ENCODE measurements around the gene COL4A6. TPM values are rescaled to one million over a fixed set of nuclear protein-coding genes. Genes with fewer than 3 reads are reported as not detected.

Gene COL4A6
- total and polyA plus RNA-seq, 8 donors = 1.2 to 17.5 (median 14.2) TPM

DNA sequence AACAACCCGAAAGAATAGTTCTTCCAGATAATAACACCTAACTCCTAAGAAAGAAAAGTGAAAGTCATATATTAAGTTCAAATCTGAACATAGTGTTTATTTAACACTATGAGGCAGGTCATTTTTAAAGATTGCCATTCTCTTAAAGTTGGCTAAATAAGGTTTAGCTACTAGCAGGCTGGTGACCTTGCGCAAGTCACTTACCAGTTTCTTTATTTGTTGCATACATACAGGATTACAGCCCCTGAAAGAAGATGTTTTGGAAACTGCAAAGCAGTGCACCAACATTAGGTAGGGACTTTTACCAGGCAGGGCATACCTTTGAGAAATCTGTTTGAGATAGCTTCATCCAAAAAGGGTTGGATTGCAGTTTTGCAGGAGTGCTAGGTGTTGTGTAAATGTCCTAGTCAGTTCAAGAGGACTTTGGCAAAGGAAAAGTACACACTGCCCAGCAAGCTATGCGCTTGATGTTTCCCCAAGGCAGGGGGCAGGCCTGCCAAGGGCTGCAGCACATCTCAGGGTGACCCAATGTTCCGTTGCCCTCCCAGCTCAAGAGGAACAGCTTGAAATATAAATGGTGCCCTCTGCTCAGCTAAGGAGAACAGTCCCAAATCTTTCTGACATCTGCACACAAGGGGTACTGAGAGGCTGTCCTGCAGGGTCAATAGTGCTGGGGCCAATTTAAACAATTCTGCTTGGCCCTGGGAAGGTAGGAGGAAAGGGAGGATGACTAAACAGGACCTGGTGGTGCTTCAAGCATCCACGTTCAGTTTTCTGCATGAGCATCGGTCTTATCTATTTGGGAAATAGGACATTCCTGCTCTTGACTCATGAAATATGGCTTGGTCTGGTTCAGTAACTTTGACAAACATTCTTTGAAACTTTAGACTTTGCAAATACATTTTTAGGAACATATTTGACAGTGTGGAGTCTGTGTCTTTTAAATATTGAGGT, 130.8 kb downstream of the COL4A6 start:
- no peak overlapping the region for H3K4me3 ChIP-seq
- intact Hi-C loops (cut with DNase I) = no loop called here
- peak in 2 of 4 donors; percentile 17 to 39 for DNase-seq
- H3K27me3 ChIP-seq = peaks cover 0 to 7% of the 10 kb centered on the region in 2 donors
- H3K9me3 ChIP-seq = no peaks in the 10 kb centered on the region
- H3K4me1 ChIP-seq = no peaks in the 10 kb centered on the region
- no peaks in the 10 kb centered on the region for H3K36me3 ChIP-seq
- no peak overlapping the region for H3K27ac ChIP-seq
- ATAC-seq = peak; percentile 93
- TF ChIP-seq, protein P1, sequence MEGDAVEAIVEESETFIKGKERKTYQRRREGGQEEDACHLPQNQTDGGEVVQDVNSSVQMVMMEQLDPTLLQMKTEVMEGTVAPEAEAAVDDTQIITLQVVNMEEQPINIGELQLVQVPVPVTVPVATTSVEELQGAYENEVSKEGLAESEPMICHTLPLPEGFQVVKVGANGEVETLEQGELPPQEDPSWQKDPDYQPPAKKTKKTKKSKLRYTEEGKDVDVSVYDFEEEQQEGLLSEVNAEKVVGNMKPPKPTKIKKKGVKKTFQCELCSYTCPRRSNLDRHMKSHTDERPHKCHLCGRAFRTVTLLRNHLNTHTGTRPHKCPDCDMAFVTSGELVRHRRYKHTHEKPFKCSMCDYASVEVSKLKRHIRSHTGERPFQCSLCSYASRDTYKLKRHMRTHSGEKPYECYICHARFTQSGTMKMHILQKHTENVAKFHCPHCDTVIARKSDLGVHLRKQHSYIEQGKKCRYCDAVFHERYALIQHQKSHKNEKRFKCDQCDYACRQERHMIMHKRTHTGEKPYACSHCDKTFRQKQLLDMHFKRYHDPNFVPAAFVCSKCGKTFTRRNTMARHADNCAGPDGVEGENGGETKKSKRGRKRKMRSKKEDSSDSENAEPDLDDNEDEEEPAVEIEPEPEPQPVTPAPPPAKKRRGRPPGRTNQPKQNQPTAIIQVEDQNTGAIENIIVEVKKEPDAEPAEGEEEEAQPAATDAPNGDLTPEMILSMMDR (IDR thresholded peaks at IDR 0.05) = no peak

DNA sequence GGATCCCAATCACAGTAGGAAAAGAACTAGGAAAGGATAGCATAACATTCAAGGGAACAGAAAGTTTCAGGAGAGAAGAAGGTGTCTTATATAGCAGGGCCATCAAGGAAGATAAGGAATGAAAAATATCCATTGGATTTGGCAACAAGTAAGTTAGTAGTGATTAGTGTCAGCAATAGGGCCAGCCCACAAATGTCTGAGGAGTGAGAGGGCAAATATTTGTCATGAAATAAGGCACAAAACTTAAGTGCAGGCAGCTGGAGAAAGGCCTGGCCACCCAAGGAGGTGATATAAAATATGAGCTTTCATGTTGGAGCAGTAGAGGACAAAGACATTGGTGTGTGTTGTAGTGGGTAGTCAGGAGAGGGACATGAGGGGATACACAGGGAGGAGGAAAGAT, 132.1 kb downstream of the COL4A6 start:
- H3K27me3 ChIP-seq = peaks cover 0 to 7% of the 10 kb centered on the region in 2 donors
- no peaks in the 10 kb centered on the region for H3K9me3 ChIP-seq
- H3K27ac ChIP-seq = no peak overlapping the region
- no peaks in the 10 kb centered on the region for H3K36me3 ChIP-seq
- intact Hi-C loops (cut with DNase I) = no loop called here
- ATAC-seq = peak; percentile 14
- no peak for DNase-seq
- TF ChIP-seq, protein P1 (IDR thresholded peaks at IDR 0.05) = no peak
- H3K4me1 ChIP-seq = no peaks in the 10 kb centered on the region
- H3K4me3 ChIP-seq = no peak overlapping the region

- ATAC-seq = no peak
- Histone ChIP-seq H3K36me3 (no peaks in the 10 kb centered on the region), H3K27ac (no peak overlapping the region), H3K4me3 (no peak overlapping the region), H3K27me3 (peaks cover 0 to 7% of the 10 kb centered on the region in 2 donors), H3K9me3 (no peaks in the 10 kb centered on the region), H3K4me1 (no peaks in the 10 kb centered on the region)
- TF ChIP-seq, protein P1 (IDR thresholded peaks at IDR 0.05) = no peak
- no peak for DNase-seq
- intact Hi-C loops (cut with DNase I) = no loop called here
Measured at GRCh38 chrX:108304757-108305156, 133.5 kb downstream of the COL4A6 start.

DNA sequence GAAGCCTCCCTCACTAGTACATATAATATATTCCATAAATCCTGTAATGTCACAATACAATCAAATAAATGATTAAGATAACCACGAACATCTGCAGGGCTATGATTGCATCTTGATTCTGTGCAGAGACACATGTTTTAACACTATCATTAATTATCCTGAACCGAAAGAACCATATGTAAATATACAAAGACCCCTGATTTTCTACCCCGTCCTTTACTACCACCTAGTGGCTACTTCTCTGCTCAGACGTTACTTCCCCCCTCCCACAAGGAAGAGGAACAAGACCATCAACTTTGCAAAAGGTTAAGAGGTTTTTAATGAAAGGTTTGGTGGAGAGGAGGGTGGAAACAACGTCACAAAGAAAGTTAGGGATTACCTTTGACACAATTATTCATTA, 134.0 kb downstream of the COL4A6 start:
- Histone ChIP-seq H3K9me3 (no peaks in the 10 kb centered on the region), H3K4me3 (no peak overlapping the region), H3K27ac (no peak overlapping the region), H3K36me3 (no peaks in the 10 kb centered on the region), H3K4me1 (no peaks in the 10 kb centered on the region), H3K27me3 (peaks cover 0 to 6% of the 10 kb centered on the region in 2 donors)
- peak in 1 of 4 donors; percentile 46 for DNase-seq
- TF ChIP-seq, protein P1 (IDR thresholded peaks at IDR 0.05) = no peak
- intact Hi-C loops (cut with DNase I) = no loop called here
- peak; percentile 29 for ATAC-seq

GRCh38 chrX:108303682-108304081, 134.5 kb downstream of the COL4A6 start:
- Histone ChIP-seq H3K4me3 (no peak overlapping the region), H3K4me1 (no peaks in the 10 kb centered on the region), H3K9me3 (no peaks in the 10 kb centered on the region), H3K27ac (no peak overlapping the region), H3K27me3 (peaks cover 0 to 1% of the 10 kb centered on the region in 2 donors), H3K36me3 (no peaks in the 10 kb centered on the region)
- ATAC-seq = no peak
- DNase-seq = no peak
- TF ChIP-seq, protein P1 (IDR thresholded peaks at IDR 0.05) = no peak
- intact Hi-C loops (cut with DNase I) = no loop called here

All from left lung (tissue), 10 donors.